Anterior cingulate cortex (tissue), 58 donors: ENCODE data around the gene DOCK9.

Experiments
- DNase-seq, 58 donors: peaks; one replicate each; lab custom pipeline; 2025; lab: John Stamatoyannopoulos, UW

Gene DOCK9

DNA sequence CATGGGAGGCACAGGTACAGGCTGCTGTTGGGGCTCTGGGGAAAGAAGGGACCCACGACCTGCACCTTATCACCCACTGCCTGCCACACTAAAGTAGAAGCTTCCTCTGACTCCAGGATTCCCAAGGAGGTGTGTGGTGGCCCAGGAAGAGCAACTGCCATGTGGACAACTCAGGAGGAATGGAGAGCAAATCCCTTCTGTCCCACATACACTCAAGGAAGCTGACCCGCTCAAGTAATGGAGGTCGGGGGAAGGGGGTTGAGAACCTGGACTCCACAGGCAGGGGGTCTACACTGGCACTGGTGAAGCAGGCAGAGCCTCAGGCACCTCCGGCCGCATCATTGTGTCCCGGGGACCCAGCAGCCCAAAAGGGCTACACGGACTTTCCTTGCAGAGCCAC is 196.0 kb downstream of the DOCK9 start:
- no peak for DNase-seq

DNA sequence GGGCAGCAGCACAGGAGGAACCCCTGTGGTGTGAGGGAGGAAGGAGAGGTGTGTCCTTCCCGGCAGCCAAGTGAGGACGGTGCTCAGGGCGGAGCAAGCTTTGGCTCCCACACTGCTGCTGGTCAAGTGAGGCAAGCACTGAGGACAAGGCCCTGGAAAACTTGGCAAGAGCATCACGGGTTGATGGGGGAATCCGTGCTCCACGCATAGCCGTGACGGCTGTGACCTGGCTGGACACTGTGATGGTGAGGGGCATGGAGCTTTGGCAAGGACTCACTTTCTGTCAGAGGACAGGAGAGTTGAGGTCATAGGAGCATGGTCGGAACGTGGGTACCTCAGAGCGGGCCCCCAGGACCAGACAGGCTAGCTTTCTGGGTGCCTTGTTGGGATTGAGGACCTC is 196.4 kb downstream of the DOCK9 start:
- DNase-seq, result no peak

GRCh38 chr13:98781045-98781444 is 196.8 kb downstream of the DOCK9 start:
- no peak for DNase-seq

DNA sequence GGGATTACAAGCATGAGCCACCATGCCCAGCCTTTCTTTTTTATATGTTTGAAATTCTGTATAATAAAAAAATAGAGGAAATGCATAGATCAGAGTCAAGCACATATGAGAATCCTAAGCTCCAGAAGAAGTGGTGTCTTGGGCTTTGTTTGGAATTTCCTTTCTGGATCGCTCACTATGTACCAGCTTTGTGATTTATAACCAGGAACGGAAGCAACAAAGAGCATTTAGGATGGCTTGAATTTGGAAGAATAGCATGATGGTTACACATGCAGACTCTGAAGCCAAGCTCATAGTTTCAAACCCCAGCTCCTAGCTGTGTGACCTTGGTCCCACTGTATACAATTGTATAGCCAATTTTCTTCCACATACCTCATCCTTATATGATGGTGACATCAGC is 197.4 kb downstream of the DOCK9 start:
- no peak for DNase-seq

GRCh38 chr13:98779695-98780094 is 198.2 kb downstream of the DOCK9 start:
- no peak for DNase-seq

GRCh38 chr13:98778749-98779148 is 199.1 kb downstream of the DOCK9 start:
- DNase-seq, result no peak

DNA sequence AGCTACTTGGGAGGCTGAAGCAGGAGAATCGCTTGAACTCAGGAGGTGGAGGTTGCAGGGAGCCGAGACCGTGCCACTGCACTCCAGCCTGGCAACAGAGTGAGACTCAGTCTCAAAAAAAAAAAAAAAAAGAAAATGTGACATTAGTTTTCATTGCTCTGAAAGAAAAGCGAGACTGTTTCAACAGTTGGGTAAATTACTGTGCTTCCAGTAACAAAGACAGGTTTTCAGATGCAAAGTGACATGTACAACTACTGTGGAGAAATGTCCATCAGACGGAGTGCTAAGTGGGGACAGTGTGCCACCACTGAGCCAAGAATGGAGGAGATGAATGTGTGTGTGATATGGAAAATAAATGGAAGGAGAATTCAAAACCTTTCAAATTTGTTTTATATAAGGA is 201.2 kb downstream of the DOCK9 start:
- no peak for DNase-seq

- DNase-seq, result no peak
Measured at GRCh38 chr13:98775844-98776598, 201.8 kb downstream of the DOCK9 start.

- DNase-seq, result no peak
Measured at GRCh38 chr13:98775386-98775785, 202.5 kb downstream of the DOCK9 start.

- no peak for DNase-seq
Measured at GRCh38 chr13:98774776-98775175, 203.1 kb downstream of the DOCK9 start.

DNA sequence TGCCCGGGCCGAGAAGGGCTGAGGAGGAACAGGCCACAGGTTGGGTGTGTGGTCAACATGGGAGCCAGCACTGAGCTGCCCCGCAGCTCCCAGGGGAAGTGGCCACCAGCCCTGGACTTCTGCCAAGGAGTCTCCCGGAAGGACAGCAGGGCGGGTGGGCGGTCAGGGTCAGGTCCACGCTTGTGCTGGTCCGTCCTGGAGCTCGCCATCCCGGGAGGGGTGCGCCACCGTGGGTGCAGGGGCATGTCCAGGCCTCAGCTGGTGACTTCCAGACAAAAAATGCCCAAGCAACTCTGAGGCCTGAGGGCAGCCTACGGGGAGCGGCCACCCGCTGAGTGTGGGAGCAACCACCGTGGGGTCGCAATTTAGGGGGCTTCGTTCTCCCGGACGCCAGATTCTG is 203.9 kb downstream of the DOCK9 start:
- DNase-seq, result no peak

- DNase-seq, result no peak
Measured at GRCh38 chr13:98772794-98773452, 204.9 kb downstream of the DOCK9 start.

- DNase-seq, result no peak
Measured at GRCh38 chr13:98771838-98772611, 205.8 kb downstream of the DOCK9 start.

DNA sequence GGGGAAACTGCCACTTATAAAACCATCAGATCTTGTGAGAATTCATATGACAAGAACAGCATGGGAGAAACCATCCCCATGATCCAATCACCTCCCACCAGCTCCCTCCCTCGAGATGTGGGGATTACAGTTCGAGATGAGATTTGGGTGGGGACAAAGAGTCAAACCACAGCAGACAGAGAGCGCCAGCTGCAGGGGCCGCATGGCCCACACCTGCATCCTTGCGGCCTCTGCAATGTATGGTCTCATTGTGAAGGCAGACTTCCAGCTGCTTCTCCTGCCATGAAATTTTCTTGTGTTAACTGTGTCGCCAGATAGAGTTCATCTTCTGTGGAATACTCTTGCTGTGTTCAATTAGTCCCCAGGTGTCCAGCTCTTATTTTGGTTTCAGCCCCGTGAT is 208.1 kb downstream of the DOCK9 start:
- DNase-seq, result no peak

GRCh38 chr13:98768522-98768921 is 209.3 kb downstream of the DOCK9 start:
- no peak for DNase-seq

GRCh38 chr13:98766697-98767096 is 211.2 kb downstream of the DOCK9 start:
- no peak for DNase-seq

- no peak for DNase-seq
Measured at GRCh38 chr13:98765996-98766519, 211.8 kb downstream of the DOCK9 start.

- DNase-seq, result no peak
Measured at GRCh38 chr13:98761986-98762616, 215.8 kb downstream of the DOCK9 start.

GRCh38 chr13:98761126-98761985 is 216.5 kb downstream of the DOCK9 start:
- no peak for DNase-seq

DNA sequence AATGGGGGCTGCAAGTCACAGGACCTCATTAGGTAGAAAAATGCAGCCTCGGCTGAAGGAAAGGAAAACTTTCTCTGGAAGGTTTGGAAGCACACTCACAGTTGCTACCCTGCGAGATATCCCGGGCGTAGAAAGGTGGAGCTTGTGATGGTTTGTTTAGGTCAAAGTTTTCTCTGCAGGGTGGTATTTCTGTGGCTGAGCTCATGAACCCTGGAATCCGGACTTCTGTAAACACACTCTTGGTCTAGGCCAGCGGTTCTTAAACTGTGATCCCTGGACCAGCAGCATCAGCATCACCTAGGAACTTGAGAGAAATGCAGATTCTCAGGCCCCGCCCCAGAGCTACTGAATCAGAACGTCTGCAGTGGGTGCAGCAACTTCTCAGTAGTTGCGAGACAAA is 222.1 kb downstream of the DOCK9 start:
- DNase-seq, result no peak
